ENCODE data around the gene PDGFRB. TPM values are rescaled to one million over a fixed set of nuclear protein-coding genes. Genes with fewer than 3 reads are reported as not detected.
A peak's percentile ranks its signal among the peaks of the same experiment; 100 is the strongest.

PDGFRB gene
- total and polyA plus RNA-seq, 2 of the 4 experiments (the other 2 are of a cell fraction): 108 to 124 TPM

DNA sequence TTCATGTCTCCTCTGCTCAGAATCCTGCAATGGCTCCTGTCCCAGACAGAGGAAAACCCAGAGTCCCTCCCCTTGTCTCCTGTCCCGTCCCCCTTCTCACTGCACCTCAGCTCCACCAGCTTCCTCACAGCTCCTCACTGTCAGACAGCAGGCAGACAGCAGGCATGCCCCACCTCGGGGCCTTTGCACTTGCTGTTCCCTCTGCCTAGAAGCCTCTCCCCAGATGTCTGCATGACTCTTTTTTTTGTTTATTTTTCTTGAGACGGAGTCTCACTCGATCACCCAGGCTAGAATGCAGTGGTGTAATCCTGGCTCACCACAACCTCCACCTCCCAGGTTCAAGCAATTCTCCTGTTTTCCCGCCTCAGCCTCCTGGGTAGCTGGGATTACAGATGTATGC lies 25.4 kb upstream of the PDGFRB start:
- no peak overlapping the region for H4K8ac ChIP-seq (ENCODE audit: low read depth in 2 of 2, low read length in 2 of 2)
- H2BK20ac ChIP-seq (ENCODE audit: low read depth, low read length): no peak overlapping the region
- intact Hi-C loops (cut with micrococcal nuclease): no loop called here
- no peak overlapping the region for H2BK5ac ChIP-seq (ENCODE audit: low read depth, low read length, poor library complexity, severe bottlenecking)
- H4K20me1 ChIP-seq (ENCODE audit: insufficient read depth, low read length): no peaks in the 10 kb centered on the region; the same call in 1 of the 2 replicates
- DNase-seq: peak; percentile 85
- no peak overlapping the region for H3K4me3 ChIP-seq (ENCODE audit: insufficient read depth, low read depth, low read length)
- H2BK120ac ChIP-seq (ENCODE audit: low read depth, low read length): no peak overlapping the region
- peaks cover 12% of the 10 kb centered on the region; the same call in 1 of the 2 replicates for H3K9me1 ChIP-seq (ENCODE audit: insufficient read depth, low read length)
- dilution Hi-C loops (cut with HindIII; ENCODE audit: low sequenced_read_pairs, unreplicated experiment): no loop called here
- no peak overlapping the region for H3K23ac ChIP-seq (ENCODE audit: low read depth, low read length)
- ATAC-seq (ENCODE audit: low read depth): peak; percentile 68
- H2AK5ac ChIP-seq (ENCODE audit: low read depth, low read length): no peak overlapping the region
- no peak overlapping the region for H4K5ac ChIP-seq (ENCODE audit: low read depth, low read length)
- H3K4me2 ChIP-seq (ENCODE audit: low read depth, low read length): no peak overlapping the region
- H2AK9ac ChIP-seq (replicated peaks; ENCODE audit: low read depth, low read length, poor library complexity): no peak overlapping the region
- H3K36me3 ChIP-seq (ENCODE audit: control insufficient read depth, insufficient read depth, low read length): no peaks in the 10 kb centered on the region
- in situ Hi-C loops (cut with MboI; ENCODE audit: low sequenced_read_pairs): no loop called here
- no peak overlapping the region for H3K18ac ChIP-seq (ENCODE audit: low read depth, low read length)
- H3K56ac ChIP-seq (ENCODE audit: extremely low read depth, insufficient read depth, low read length): no peak overlapping the region
- peaks cover 43% of the 10 kb centered on the region for H3K27me3 ChIP-seq (ENCODE audit: control insufficient read depth, insufficient read depth, low read length)
- ChIA-PET CTCF (no interaction called here), POLR2A (ENCODE audit: unreplicated experiment) (no interaction called here)
- WGBS, 2 experiments (ENCODE audit: extremely low coverage in 2 of 2, insufficient read length in 1 of 2): 33% methylated on average over 2 of the region's 5 CpGs; no CpG with 5 or more reads in 1 of the 2 experiments
- no peak overlapping the region for H3K9ac ChIP-seq (ENCODE audit: low read depth, low read length)
- TF ChIP-seq BHLHE40 (IDR thresholded peaks at IDR 0.05; ENCODE audit: low read depth, low read length) (peak; percentile 29; the same call in 1 of the 2 replicates), RCOR1 (IDR thresholded peaks at IDR 0.05; ENCODE audit: insufficient replicate concordance, low read length) (peak; percentile 93), CEBPB (IDR thresholded peaks at IDR 0.05; ENCODE audit: low read depth, low read length) (peak; percentile 63), RAD21 (IDR thresholded peaks at IDR 0.05; ENCODE audit: low read length) (no peak)
- no peak overlapping the region for H2AFZ ChIP-seq (replicated peaks; ENCODE audit: low read length, poor library complexity)
- no peaks in the 10 kb centered on the region for H3K79me1 ChIP-seq (ENCODE audit: low read depth in 1 of 2, low read length in 2 of 2)
- peaks cover 6% of the 10 kb centered on the region for H3K4me1 ChIP-seq (ENCODE audit: control insufficient read depth, insufficient read depth, low read length)
- no TSS peak for BruUV-seq (replicated peaks)
- H3K14ac ChIP-seq (replicated peaks; ENCODE audit: low read depth, low read length): no peak overlapping the region
- H3K9me3 ChIP-seq (ENCODE audit: control insufficient read depth, insufficient read depth, low read length): no peaks in the 10 kb centered on the region
- H3K4ac ChIP-seq (ENCODE audit: low read depth, low read length): no peak overlapping the region
- H3K27ac ChIP-seq (ENCODE audit: insufficient read depth, low read length): no peak overlapping the region
- H2BK15ac ChIP-seq (ENCODE audit: low read depth, low read length): no peak overlapping the region
- no peak overlapping the region for H4K91ac ChIP-seq (ENCODE audit: insufficient read depth, low read depth, low read length)
